Neural cell (in vitro differentiated cells): ENCODE measurements around the gene SASH3. TPM values are rescaled to one million over a fixed set of nuclear protein-coding genes. Genes with fewer than 3 reads are reported as not detected.

Source experiments
- H2AFZ ChIP-seq: fragments of 200-600, 300-800 bp; sonication (generic), shearing (Covaris generic); 2 replicates; pipeline ENCODE4 v1.6.0; 2014; ENCODE audit warnings: low read depth, mild to moderate bottlenecking, antibody characterized with exemption, low read length, moderate library complexity
- H3F3A ChIP-seq: fragments of 200-600 bp; shearing (Covaris generic); 2 replicates; pipeline ENCODE4 v1.6.1; 2016; ENCODE audit warnings: mild to moderate bottlenecking, moderate library complexity, mixed read lengths, antibody characterized with exemption, low read length; ENCODE audit not compliant: insufficient read depth, poor library complexity, severe bottlenecking
- H3K27ac ChIP-seq: fragments of 200-600, 300-800 bp; sonication (generic), shearing (Covaris generic); 2 replicates; pipeline ENCODE4 v1.5.1; 2014; ENCODE audit warnings: mild to moderate bottlenecking, low read length, moderate library complexity
- H3K27me3 ChIP-seq: fragments of 300-800, 200-600 bp; sonication (generic), shearing (Covaris generic); 2 replicates; pipeline ENCODE4 v1.6.0; 2014; ENCODE audit warnings: mild to moderate bottlenecking, low read depth, low read length, moderate library complexity; ENCODE audit not compliant: insufficient read depth
- H3K36me3 ChIP-seq: fragments of 300-800, 200-600 bp; sonication (generic), shearing (Covaris generic); 2 replicates; pipeline ENCODE4 v1.5.1; 2014; ENCODE audit warnings: mild to moderate bottlenecking, antibody characterized with exemption, low read length, moderate library complexity; ENCODE audit not compliant: insufficient read depth
- H3K4me2 ChIP-seq: fragments of 300-800, 200-600 bp; sonication (generic), shearing (Covaris generic); 2 replicates; pipeline ENCODE4 v1.6.0; 2014; ENCODE audit warnings: mild to moderate bottlenecking, low read length
- H3K4me3 ChIP-seq: fragments of 300-800, 200-600 bp; sonication (generic), shearing (Covaris generic); 2 replicates; pipeline ENCODE4 v1.5.1; 2014; ENCODE audit warnings: mild to moderate bottlenecking, low read length, moderate library complexity
- H3K79me2 ChIP-seq: fragments of 200-600 bp; shearing (Covaris generic); replicated peaks from 2 replicates; pipeline ENCODE4 v1.6.0; 2014; ENCODE audit warnings: mild to moderate bottlenecking, low read length, moderate library complexity; ENCODE audit not compliant: insufficient read depth
- H3K9ac ChIP-seq: fragments of 300-800, 200-600 bp; sonication (generic), shearing (Covaris generic); 2 replicates; pipeline ENCODE4 v1.6.1; 2016; ENCODE audit warnings: mild to moderate bottlenecking, low read length, mixed read lengths
- H3K9me2 ChIP-seq: fragments of 200-600 bp; shearing (Covaris generic); 2 replicates; pipeline ENCODE4 v1.6.1; 2016; ENCODE audit warnings: mild to moderate bottlenecking, low read length, mixed read lengths; ENCODE audit not compliant: insufficient read depth
- H3K9me3 ChIP-seq: fragments of 200-600, 300-800 bp; sonication (generic), shearing (Covaris generic); 2 replicates; pipeline ENCODE4 v1.6.1; 2016; ENCODE audit warnings: mild to moderate bottlenecking, mixed run types, low read length, moderate library complexity, mixed read lengths
- H4K20me1 ChIP-seq: fragments of 200-600 bp; shearing (Covaris generic); 2 replicates; pipeline ENCODE4 v1.6.1; 2016; ENCODE audit warnings: mild to moderate bottlenecking, mixed run types; ENCODE audit not compliant: insufficient read depth
- EP300 ChIP-seq: fragments of 450-650 bp; conservative IDR thresholded peaks from 2 replicates; pipeline ENCODE4 v1.6.1; 2014; ENCODE audit warnings: antibody characterized with exemption, mild to moderate bottlenecking, moderate library complexity; ENCODE audit not compliant: poor library complexity, severe bottlenecking
- EZH2 ChIP-seq: fragments of 200-600, 300-800 bp; shearing (Covaris generic), sonication (generic); IDR thresholded peaks from 2 replicates; pipeline ENCODE4 v1.6.1; 2014; ENCODE audit warnings: antibody characterized with exemption, low read length, borderline replicate concordance, mild to moderate bottlenecking; ENCODE audit not compliant: insufficient read depth, poor library complexity, severe bottlenecking
- MXI1 ChIP-seq: fragments of 450-650 bp; conservative IDR thresholded peaks from 2 replicates; pipeline ENCODE4 v1.6.1; 2014; ENCODE audit warnings: antibody characterized with exemption, mild to moderate bottlenecking; ENCODE audit not compliant: poor library complexity, severe bottlenecking
- POLR2AphosphoS5 ChIP-seq: IDR thresholded peaks from 2 replicates; pipeline ENCODE4 v1.6.1; 2012
- RAD21 ChIP-seq: fragments of 450-650 bp; conservative IDR thresholded peaks from 2 replicates; pipeline ENCODE4 v1.6.1; 2014; ENCODE audit warnings: antibody characterized with exemption, mild to moderate bottlenecking, moderate library complexity
- REST ChIP-seq: IDR thresholded peaks from 2 replicates; pipeline ENCODE4 v1.6.1; 2012; ENCODE audit warnings: borderline replicate concordance
- SMC3 ChIP-seq: fragments of 450-650 bp; conservative IDR thresholded peaks from 2 replicates; pipeline ENCODE4 v1.6.1; 2014; ENCODE audit warnings: antibody characterized with exemption, mild to moderate bottlenecking, moderate library complexity; ENCODE audit not compliant: poor library complexity
- TAF1 ChIP-seq: IDR thresholded peaks from 2 replicates; pipeline ENCODE4 v1.6.1; 2012; ENCODE audit warnings: low read depth
- polyA plus RNA-seq: library from polyadenylated mRNA; depleted of rRNA; stranded (reverse); fragments of >200 nt; gene quantifications from 2 replicates; pipeline ENCODE4 v1.2.3, GENCODE V29; 2014
- TF ChIP-seq, protein P1 (sequence below): fragments of 450-650 bp; IDR thresholded peaks from 2 replicates; pipeline ENCODE4 v1.5.1; 2014; ENCODE audit warnings: antibody characterized with exemption, mild to moderate bottlenecking, moderate library complexity; ENCODE audit not compliant: poor library complexity, severe bottlenecking

Gene SASH3
- polyA plus RNA-seq, 1 donor from 2014 or later: not detected

GRCh38 chrX:129787336-129788055 is 7.7 kb downstream of the SASH3 start:
- Histone ChIP-seq H3K4me3 (no peak overlapping the region), H3K27ac (no peak overlapping the region), H4K20me1 (no peaks in the 10 kb centered on the region), H3F3A (no peaks in the 10 kb centered on the region), H3K27me3 (no peaks in the 10 kb centered on the region), H3K79me2 (no peaks in the 10 kb centered on the region), H3K9ac (no peak overlapping the region), H3K4me2 (no peak overlapping the region), H3K36me3 (no peaks in the 10 kb centered on the region), H2AFZ (no peak overlapping the region), H3K9me2 (no peaks in the 10 kb centered on the region), H3K9me3 (no peaks in the 10 kb centered on the region)
- no peak for TF ChIP-seq EZH2
- TF ChIP-seq TAF1: no peak
- no peak for TF ChIP-seq MXI1
- TF ChIP-seq RAD21: no peak
- TF ChIP-seq POLR2AphosphoS5: no peak
- TF ChIP-seq, protein P1, sequence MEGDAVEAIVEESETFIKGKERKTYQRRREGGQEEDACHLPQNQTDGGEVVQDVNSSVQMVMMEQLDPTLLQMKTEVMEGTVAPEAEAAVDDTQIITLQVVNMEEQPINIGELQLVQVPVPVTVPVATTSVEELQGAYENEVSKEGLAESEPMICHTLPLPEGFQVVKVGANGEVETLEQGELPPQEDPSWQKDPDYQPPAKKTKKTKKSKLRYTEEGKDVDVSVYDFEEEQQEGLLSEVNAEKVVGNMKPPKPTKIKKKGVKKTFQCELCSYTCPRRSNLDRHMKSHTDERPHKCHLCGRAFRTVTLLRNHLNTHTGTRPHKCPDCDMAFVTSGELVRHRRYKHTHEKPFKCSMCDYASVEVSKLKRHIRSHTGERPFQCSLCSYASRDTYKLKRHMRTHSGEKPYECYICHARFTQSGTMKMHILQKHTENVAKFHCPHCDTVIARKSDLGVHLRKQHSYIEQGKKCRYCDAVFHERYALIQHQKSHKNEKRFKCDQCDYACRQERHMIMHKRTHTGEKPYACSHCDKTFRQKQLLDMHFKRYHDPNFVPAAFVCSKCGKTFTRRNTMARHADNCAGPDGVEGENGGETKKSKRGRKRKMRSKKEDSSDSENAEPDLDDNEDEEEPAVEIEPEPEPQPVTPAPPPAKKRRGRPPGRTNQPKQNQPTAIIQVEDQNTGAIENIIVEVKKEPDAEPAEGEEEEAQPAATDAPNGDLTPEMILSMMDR: no peak
- TF ChIP-seq SMC3: no peak
- no peak for TF ChIP-seq EP300
- no peak for TF ChIP-seq REST

DNA sequence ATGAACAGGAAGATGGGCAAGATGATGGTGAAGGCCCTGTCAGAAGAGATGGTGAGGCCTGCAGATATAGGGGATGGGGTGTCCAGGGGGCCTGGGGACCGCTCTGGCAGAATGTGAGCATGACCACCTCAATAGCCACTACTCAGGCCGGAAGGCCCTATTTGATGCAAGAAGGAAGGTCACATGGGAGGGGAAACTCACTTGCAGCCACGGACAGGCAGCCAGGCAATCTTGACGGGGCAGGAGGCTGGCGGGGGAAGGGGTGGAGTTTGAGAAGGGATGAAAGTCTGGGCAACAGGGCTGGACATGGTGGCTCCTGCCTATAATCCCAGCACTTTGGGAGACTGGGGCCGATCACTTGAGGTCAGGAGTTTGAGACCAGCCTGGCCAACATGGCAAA is 8.8 kb downstream of the SASH3 start:
- no peaks in the 10 kb centered on the region for H3K79me2 ChIP-seq
- TF ChIP-seq MXI1 (no peak), RAD21 (no peak), SMC3 (no peak), REST (no peak), POLR2AphosphoS5 (no peak), EZH2 (no peak), EP300 (no peak), TAF1 (no peak)
- TF ChIP-seq, protein P1: no peak
- no peak overlapping the region for H3K9ac ChIP-seq
- no peak overlapping the region for H3K27ac ChIP-seq
- H2AFZ ChIP-seq: no peak overlapping the region
- H3K36me3 ChIP-seq: no peaks in the 10 kb centered on the region
- H3K9me3 ChIP-seq: no peaks in the 10 kb centered on the region
- no peaks in the 10 kb centered on the region for H3F3A ChIP-seq
- H3K4me3 ChIP-seq: no peak overlapping the region
- no peaks in the 10 kb centered on the region for H4K20me1 ChIP-seq
- no peaks in the 10 kb centered on the region for H3K9me2 ChIP-seq
- no peak overlapping the region for H3K4me2 ChIP-seq
- H3K27me3 ChIP-seq: no peaks in the 10 kb centered on the region
